SK-N-MC (cell line): Measurements from ENCODE around the gene FKBP8.

Experiments used
- DNase-seq: peaks from one replicate; pipeline ENCODE4 v3.0.0-alpha.2; 2011; ENCODE audit warnings: low read depth, low spot score
- H3K27ac ChIP-seq: fragments of 200-600 bp; sonication (generic); 2 replicates; pipeline ENCODE4 v1.5.1; 2016; ENCODE audit warnings: mixed run types
- H3K36me3 ChIP-seq: fragments of 200-600 bp; sonication (generic); 2 replicates; pipeline ENCODE4 v1.6.1; 2017; ENCODE audit warnings: antibody characterized with exemption, low read length, mixed read lengths; ENCODE audit not compliant: insufficient read depth
- H3K4me3 ChIP-seq: fragments of 200-600 bp; sonication (generic); 2 replicates; pipeline ENCODE4 v1.5.1; 2016
- H3K9ac ChIP-seq: fragments of 200-600 bp; sonication (generic); 2 replicates; pipeline ENCODE4 v1.8.0; 2017; ENCODE audit warnings: mixed run types, mixed read lengths; ENCODE audit not compliant: insufficient read length
- H3K9me3 ChIP-seq: fragments of 200-600 bp; sonication (generic); 2 replicates; pipeline ENCODE4 v1.6.1; 2017; ENCODE audit warnings: low read depth, mild to moderate bottlenecking, antibody characterized with exemption, low read length, moderate library complexity, mixed read lengths
- EZH2 ChIP-seq: fragments of 200-600 bp; sonication (generic); IDR thresholded peaks from one replicate; pipeline ENCODE4 v1.6.1; 2017; ENCODE audit warnings: antibody characterized with exemption
- FOXP2 ChIP-seq: optimal IDR thresholded peaks from 2 replicates; pipeline ENCODE3; 2011; ENCODE audit warnings: mild to moderate bottlenecking, moderate library complexity; ENCODE audit not compliant: insufficient read depth; ENCODE audit errors: extremely low read length, control extremely low read depth
- POLR2AphosphoS5 ChIP-seq: IDR thresholded peaks from 2 replicates; pipeline ENCODE4 v1.6.1; 2012; ENCODE audit warnings: mild to moderate bottlenecking, low read depth, low read length, borderline replicate concordance

The FKBP8 gene

DNA sequence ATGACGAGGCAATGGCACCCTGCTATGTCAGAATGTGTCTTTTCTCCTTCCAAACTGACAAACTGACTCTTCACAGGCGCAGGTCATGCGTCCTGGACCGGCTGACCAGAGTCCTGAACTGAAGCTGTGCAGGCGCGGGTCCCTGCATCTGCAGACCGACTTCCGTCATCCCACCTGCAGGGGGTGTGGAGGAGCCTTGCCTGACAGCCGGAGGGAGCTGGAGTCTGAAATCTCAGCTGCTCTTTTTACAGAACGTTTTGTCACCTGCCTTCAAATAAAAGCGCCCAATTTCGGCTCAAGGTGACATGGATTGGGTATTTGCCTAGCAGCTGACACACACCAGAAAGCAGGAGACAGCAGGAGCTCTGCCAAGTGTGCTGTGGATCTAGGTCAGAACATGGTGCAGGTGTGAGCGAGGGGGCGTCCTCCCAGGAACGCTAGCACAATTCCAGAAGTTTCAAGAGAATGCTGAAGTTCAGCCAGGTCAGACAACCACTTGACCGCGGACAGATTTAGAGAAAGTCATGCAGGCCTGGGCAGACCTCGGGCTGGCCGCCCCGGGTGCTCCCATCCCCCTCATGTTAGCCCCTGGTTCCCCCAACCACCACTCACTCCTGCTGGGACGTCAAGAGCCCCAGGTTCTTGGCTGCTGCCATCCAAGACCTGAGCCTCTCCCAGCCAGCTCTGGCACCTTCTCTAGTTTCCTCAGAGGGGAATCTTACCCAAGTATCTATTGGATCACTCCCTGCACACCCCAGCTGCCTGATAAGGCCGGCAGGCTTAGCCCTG lies 54.3 kb downstream of the FKBP8 start:
- DNase-seq, result no peak

DNA sequence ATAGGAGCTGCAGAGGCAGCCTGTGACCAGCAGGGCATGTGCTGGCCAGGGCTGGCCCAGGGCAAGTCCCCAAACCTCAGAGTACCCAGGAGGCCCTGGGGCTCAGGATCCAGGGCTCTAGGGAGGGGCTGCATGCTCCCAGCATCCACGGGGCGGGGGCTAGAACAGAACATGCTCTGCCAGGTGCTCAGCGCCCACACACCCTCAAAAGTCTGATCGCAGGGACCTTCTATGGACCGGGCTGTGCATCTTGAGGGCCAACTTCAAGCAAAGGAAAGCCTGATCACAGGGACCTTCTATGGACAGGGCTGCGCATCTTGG lies 55.0 kb downstream of the FKBP8 start:
- H3K9me3 ChIP-seq, result no peaks in the 10 kb centered on the region
- no peak for DNase-seq
- no peak overlapping the region for H3K27ac ChIP-seq
- no peak overlapping the region for H3K4me3 ChIP-seq
- no peak for TF ChIP-seq FOXP2
- TF ChIP-seq EZH2, result no peak
- no peak for TF ChIP-seq POLR2AphosphoS5
- no peak overlapping the region for H3K9ac ChIP-seq
- no peaks in the 10 kb centered on the region for H3K36me3 ChIP-seq

More for the DNA sequence above, 54.3 kb downstream of the FKBP8 start:
- Histone ChIP-seq H3K27ac (no peak overlapping the region), H3K36me3 (no peaks in the 10 kb centered on the region), H3K4me3 (no peak overlapping the region), H3K9me3 (no peaks in the 10 kb centered on the region), H3K9ac (no peak overlapping the region)
- TF ChIP-seq EZH2 (no peak), FOXP2 (no peak), POLR2AphosphoS5 (no peak)

DNA sequence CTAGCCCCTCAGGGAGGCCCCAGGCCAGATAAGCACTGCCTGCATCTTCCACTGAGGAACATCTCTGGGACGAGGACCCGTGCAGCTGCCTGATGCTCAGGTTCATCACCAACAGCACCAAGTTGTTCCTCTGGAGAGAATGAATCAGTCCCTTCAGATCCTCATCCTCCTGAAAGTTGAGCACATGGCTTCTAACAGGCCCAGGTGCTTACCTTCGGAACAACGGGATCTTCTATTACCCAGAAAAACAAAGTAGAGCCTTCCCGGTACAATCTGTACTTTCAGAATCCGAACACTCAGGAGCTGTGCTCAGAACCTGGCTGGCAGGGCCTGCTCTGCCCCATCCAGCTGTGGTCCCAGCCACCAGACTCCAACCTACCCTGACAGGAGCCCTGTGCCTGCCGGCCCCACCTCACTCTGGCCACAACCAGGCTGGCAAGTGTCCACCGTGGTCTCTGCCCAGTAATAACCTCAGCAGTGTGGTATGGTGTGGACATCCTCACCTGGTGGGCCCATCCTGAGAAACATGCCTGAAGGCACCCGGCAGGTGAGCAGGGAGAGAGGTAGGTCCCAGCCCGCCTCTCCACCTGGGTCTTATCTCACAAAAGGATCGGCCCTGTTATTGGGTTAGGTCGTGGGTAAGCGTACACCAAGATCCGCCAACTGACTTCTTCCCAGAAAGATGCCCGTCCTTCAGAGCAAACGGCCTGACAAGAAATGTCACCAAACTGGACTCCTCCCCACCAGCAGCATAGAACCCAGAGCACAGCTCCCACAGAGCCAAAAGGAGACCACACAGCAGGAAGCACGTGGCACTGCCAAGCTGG lies 55.6 kb downstream of the FKBP8 start:
- TF ChIP-seq EZH2, result no peak
- no peak overlapping the region for H3K9ac ChIP-seq
- no peak for DNase-seq
- H3K27ac ChIP-seq, result no peak overlapping the region
- H3K9me3 ChIP-seq, result no peaks in the 10 kb centered on the region
- H3K36me3 ChIP-seq, result no peaks in the 10 kb centered on the region
- no peak overlapping the region for H3K4me3 ChIP-seq

DNA sequence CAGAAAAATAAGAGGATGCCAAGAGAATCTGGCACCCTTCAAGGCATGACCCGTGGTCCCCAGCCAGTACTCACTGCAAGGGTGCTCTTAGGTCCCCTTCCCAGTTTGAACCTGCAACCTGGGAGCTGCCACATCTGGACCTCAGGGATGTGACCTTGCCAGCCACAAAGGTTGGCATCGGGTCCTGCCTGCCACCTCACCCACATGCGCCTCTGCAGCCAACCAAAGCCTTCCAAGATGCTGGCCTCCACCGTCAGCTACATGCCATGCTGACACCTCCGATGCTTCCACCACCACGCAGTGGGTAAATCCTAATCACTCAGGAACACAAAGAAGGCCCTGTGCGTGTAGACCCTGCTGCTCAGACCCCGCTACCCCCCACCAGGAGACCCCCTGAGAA lies 56.6 kb downstream of the FKBP8 start:
- no peak overlapping the region for H3K9ac ChIP-seq
- no peak overlapping the region for H3K27ac ChIP-seq
- TF ChIP-seq EZH2 (no peak), FOXP2 (no peak), POLR2AphosphoS5 (no peak)
- no peaks in the 10 kb centered on the region for H3K9me3 ChIP-seq
- H3K36me3 ChIP-seq, result no peaks in the 10 kb centered on the region
- no peak overlapping the region for H3K4me3 ChIP-seq
- no peak for DNase-seq

DNA sequence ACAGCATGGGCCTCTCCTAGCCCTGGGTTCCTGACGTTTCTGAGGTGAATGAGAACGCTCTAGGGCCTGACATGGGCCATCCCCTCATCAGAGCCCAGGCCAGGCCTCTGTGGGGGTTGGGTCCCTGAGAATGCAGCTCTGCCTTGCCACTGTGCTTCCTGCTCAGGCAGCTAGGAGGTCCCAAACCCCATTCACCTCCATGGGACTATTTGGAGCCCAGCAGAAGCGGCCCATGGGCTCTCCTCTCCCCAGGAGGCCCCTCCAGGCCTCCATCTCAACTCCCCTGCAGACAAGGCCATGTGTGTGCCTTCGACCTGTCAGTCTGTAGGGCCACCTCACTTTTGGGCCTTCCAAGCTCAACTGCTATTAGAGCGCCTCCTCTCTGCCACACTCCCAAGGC lies 58.4 kb downstream of the FKBP8 start:
- no peak for TF ChIP-seq FOXP2
- no peak for TF ChIP-seq EZH2
- no peak for TF ChIP-seq POLR2AphosphoS5
- H3K9me3 ChIP-seq, result no peaks in the 10 kb centered on the region
- H3K27ac ChIP-seq, result no peak overlapping the region
- no peaks in the 10 kb centered on the region for H3K36me3 ChIP-seq
- no peak overlapping the region for H3K9ac ChIP-seq
- no peak for DNase-seq
- no peak overlapping the region for H3K4me3 ChIP-seq

DNA sequence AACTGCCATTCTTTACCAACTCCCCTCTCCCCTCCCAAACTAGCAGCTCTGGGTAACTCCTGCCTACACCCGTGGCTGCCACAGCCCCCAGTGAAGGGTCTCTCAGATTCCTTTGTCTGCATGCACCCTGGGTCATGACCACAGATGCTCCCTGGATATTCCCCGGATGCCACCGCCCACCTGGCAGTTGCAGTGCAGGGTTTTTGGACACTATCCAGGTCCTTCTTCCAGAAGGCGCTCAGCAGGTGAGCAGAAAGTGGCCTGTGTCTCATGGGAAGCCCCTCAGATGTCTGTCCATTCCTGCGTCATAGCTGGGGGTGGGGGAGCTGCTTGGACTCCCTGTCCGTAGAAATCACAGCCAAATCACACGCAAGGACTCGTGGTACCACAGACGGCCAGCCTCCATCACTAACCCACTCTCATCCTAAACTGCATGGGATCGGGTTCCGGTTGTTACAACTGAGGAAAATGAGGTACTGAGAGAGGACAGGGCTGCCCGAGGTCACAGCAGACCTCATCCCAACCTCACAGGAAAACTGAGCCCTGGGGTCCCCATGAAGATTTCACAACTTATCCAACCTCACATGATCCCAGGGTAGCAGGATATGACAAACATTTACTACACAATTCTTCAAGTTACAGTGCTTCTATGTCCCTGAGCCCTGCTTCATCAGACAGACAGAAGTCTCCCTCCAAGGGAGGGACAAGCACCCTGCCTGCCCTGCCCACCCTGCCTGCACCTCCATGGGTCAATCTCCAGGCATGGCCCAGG lies 60.1 kb downstream of the FKBP8 start:
- H3K36me3 ChIP-seq, result no peaks in the 10 kb centered on the region
- H3K9ac ChIP-seq, result no peak overlapping the region
- no peak overlapping the region for H3K27ac ChIP-seq

More for the DNA sequence above, 60.1 kb downstream of the FKBP8 start:
- no peak for DNase-seq
- no peaks in the 10 kb centered on the region for H3K9me3 ChIP-seq
- H3K4me3 ChIP-seq, result no peak overlapping the region
- TF ChIP-seq EZH2 (no peak), POLR2AphosphoS5 (no peak), FOXP2 (no peak)
